GM12865 (cell line): ENCODE measurements around the gene ZPR1.

Experiments used
- DNase-seq: peaks from one replicate; pipeline ENCODE4 v3.0.0; 2010; ENCODE audit warnings: low read depth
- H3K4me3 ChIP-seq: 2 replicates; pipeline ENCODE4 v1.5.1; 2011; ENCODE audit warnings: mild to moderate bottlenecking, low read depth, low read length, control low read depth
- CTCF ChIP-seq: IDR thresholded peaks from 2 replicates; pipeline ENCODE4 v1.5.1; 2011; ENCODE audit warnings: low read length, control low read depth, low read depth, inconsistent platforms; ENCODE audit not compliant: insufficient read depth; ENCODE audit errors: missing control alignments

The ZPR1 gene

GRCh38 chr11:116833491-116833815 lies 45.6 kb upstream of the ZPR1 start:
- no peak overlapping the region for H3K4me3 ChIP-seq
- no peak for TF ChIP-seq CTCF
- no peak for DNase-seq

- no peak overlapping the region for H3K4me3 ChIP-seq
- TF ChIP-seq CTCF: peak; percentile 9
- DNase-seq: peak; percentile 26
These were observed 44.8 kb upstream of the ZPR1 start for GRCh38 chr11:116832350-116833290.

GRCh38 chr11:116831790-116832349 lies 44.0 kb upstream of the ZPR1 start:
- no peak overlapping the region for H3K4me3 ChIP-seq
- no peak for TF ChIP-seq CTCF
- no peak for DNase-seq

GRCh38 chr11:116830184-116830912 lies 42.5 kb upstream of the ZPR1 start:
- DNase-seq: no peak
- H3K4me3 ChIP-seq: no peak overlapping the region
- TF ChIP-seq CTCF: no peak

- TF ChIP-seq CTCF: no peak
- H3K4me3 ChIP-seq: no peak within 1 kb of the TSS
- no peak for DNase-seq
These were observed 41.8 kb upstream of the ZPR1 start, which contains the start of gene APOC3 for GRCh38 chr11:116829525-116830183. TSS of gene APOC3 (plus strand) at chr11:116829907. CDS start at chr11:116830583, 676 bp downstream.

- DNase-seq: no peak
- no peak for TF ChIP-seq CTCF
- H3K4me3 ChIP-seq: no peak overlapping the region
These were observed 41.1 kb upstream of the ZPR1 start for GRCh38 chr11:116828632-116829524.
